Activated naive CD8-positive, alpha-beta T cell treated with anti-CD3 and anti-CD28 coated beads for 36 hours (primary cell): ENCODE data around the gene KLRC2. TPM values are rescaled to one million over a fixed set of nuclear protein-coding genes. Genes with fewer than 3 reads are reported as not detected.
"Not testable (repeated sequence)": the region's sequence is repeated elsewhere in the genome, so short reads cannot be mapped to it uniquely, and the experiment has no call there.

Experiments
- DNase-seq: peaks from one replicate; pipeline ENCODE4 v3.0.0; 2021
- H3K27ac Mint-ChIP-seq: one replicate; pipeline ENCODE4 v1.8.0; 2022; ENCODE audit warnings: mild to moderate bottlenecking, moderate library complexity, mixed read lengths
- H3K27me3 Mint-ChIP-seq: one replicate; pipeline ENCODE4 v1.8.0; 2022; ENCODE audit warnings: mild to moderate bottlenecking, mixed read lengths
- H3K36me3 Mint-ChIP-seq: one replicate; pipeline ENCODE4 v1.8.0; 2021; ENCODE audit warnings: mild to moderate bottlenecking, mixed read lengths
- H3K4me1 Mint-ChIP-seq: one replicate; pipeline ENCODE4 v1.8.0; 2021; ENCODE audit warnings: mixed read lengths
- H3K4me3 Mint-ChIP-seq: one replicate; pipeline ENCODE4 v1.8.0; 2022; ENCODE audit warnings: mild to moderate bottlenecking, moderate library complexity, mixed read lengths
- H3K9me3 Mint-ChIP-seq: one replicate; pipeline ENCODE4 v1.8.0; 2022; ENCODE audit warnings: mixed read lengths
- total RNA-seq, 2 experiments: library from RNA; stranded (reverse); gene quantifications; one replicate each; pipeline ENCODE4 v1.2.3, GENCODE V29; 2021

KLRC2 gene
- total RNA-seq, 2 experiments from 2014 or later = 0.82 TPM; not detected in 1

GRCh38 chr12:10393291-10393690 lies 42.5 kb downstream of the KLRC2 start:
- Mint-ChIP-seq H3K4me1 (peaks cover 67% of the 10 kb centered on the region), H3K9me3 (no peaks in the 10 kb centered on the region), H3K27me3 (no peaks in the 10 kb centered on the region), H3K27ac (peak overlapping the region; percentile 96), H3K4me3 (peak overlapping the region; percentile 50), H3K36me3 (peaks cover 12% of the 10 kb centered on the region)
- DNase-seq = no peak

DNA sequence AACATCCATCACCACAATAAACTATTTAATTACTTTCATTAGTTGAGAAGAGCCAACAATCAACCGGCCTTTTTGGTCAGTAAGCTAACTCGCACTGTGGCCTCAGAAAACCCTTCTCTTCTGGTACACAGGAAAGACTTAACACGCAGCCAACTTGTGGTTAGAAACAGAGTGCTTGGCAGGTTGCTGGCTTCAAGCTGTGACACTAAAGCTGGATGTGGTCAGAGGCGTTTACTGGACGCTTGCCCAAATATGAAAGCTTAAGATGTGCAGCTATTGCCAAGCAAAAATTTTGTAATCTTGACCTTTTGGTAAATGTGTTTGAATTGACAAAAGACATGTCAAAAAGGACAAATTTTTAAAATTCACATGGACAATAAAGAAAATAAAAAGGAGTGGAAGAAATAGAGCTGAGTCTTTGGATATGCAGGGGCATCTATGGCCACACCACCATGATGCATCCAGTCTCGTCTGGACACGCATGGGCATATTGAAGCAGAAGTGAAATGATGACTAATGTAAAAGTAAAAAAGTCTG lies 43.3 kb downstream of the KLRC2 start:
- Mint-ChIP-seq H3K27ac (peak overlapping the region; percentile 96), H3K36me3 (peaks cover 16% of the 10 kb centered on the region), H3K4me3 (peak overlapping the region; percentile 72), H3K9me3 (no peaks in the 10 kb centered on the region), H3K4me1 (peaks cover 60% of the 10 kb centered on the region), H3K27me3 (no peaks in the 10 kb centered on the region)
- DNase-seq = peak; percentile 50

GRCh38 chr12:10390991-10391390 lies 44.8 kb downstream of the KLRC2 start:
- H3K27ac Mint-ChIP-seq = peak overlapping the region; percentile 81
- peak overlapping the region; percentile 42 for H3K4me3 Mint-ChIP-seq
- H3K9me3 Mint-ChIP-seq, H3K27me3 Mint-ChIP-seq, DNase-seq: not testable (repeated sequence)
- peaks cover 60% of the 10 kb centered on the region for H3K4me1 Mint-ChIP-seq
- H3K36me3 Mint-ChIP-seq = peaks cover 24% of the 10 kb centered on the region

GRCh38 chr12:10389904-10390303 lies 45.9 kb downstream of the KLRC2 start, which contains the start of gene KLRK1:
KLRK1 (minus strand) TSS chr12:10390041; CDS start chr12:10388810, 1,231 bp downstream.
- no peak for DNase-seq
- no peaks in the 10 kb centered on the region for H3K9me3 Mint-ChIP-seq
- peak within 1 kb of the TSS; percentile 96 for H3K27ac Mint-ChIP-seq
- no peaks in the 10 kb centered on the region for H3K27me3 Mint-ChIP-seq
- H3K4me1 Mint-ChIP-seq = peaks cover 60% of the 10 kb centered on the region
- peaks cover 33% of the 10 kb centered on the region for H3K36me3 Mint-ChIP-seq
- peak within 1 kb of the TSS; percentile 88 for H3K4me3 Mint-ChIP-seq

GRCh38 chr12:10388624-10389413 lies 47.0 kb downstream of the KLRC2 start:
- Mint-ChIP-seq H3K9me3 (peaks cover 5% of the 10 kb centered on the region), H3K36me3 (peaks cover 44% of the 10 kb centered on the region), H3K4me1 (peaks cover 59% of the 10 kb centered on the region), H3K4me3 (peak overlapping the region; percentile 88), H3K27ac (peak overlapping the region; percentile 96), H3K27me3 (no peaks in the 10 kb centered on the region)
- DNase-seq = no peak

- Mint-ChIP-seq H3K4me3 (peak overlapping the region; percentile 88), H3K4me1 (peaks cover 57% of the 10 kb centered on the region), H3K36me3 (peaks cover 54% of the 10 kb centered on the region), H3K27ac (peak overlapping the region; percentile 96)
- H3K27me3 Mint-ChIP-seq, DNase-seq, H3K9me3 Mint-ChIP-seq: not testable (repeated sequence)
These were observed 48.3 kb downstream of the KLRC2 start for GRCh38 chr12:10387498-10387897.

DNA sequence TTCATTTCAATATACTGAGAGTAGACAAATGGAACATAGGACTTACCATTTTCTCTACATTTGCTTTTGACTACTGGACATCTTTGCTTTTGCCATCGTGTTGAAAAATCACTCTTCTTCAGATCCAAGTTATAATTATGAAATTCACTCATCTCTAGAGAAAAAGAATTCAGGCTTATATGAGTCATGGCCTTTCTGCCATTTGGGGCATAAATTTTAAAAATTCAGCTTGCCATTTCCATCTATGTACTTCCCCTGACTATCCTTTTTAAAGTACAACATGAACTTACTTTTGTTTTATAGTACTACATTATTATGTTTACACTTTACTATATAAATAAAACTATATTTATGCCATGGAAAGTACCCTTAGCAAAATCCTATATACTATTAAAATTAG lies 49.0 kb downstream of the KLRC2 start:
- Mint-ChIP-seq H3K36me3 (peaks cover 60% of the 10 kb centered on the region), H3K4me1 (peaks cover 56% of the 10 kb centered on the region), H3K27ac (peak overlapping the region; percentile 96), H3K4me3 (peak overlapping the region; percentile 88), H3K27me3 (no peaks in the 10 kb centered on the region), H3K9me3 (peaks cover 5% of the 10 kb centered on the region)
- DNase-seq = no peak

- H3K4me3 Mint-ChIP-seq = peak overlapping the region; percentile 88
- peaks cover 77% of the 10 kb centered on the region for H3K36me3 Mint-ChIP-seq
- peak overlapping the region; percentile 90 for H3K27ac Mint-ChIP-seq
- H3K4me1 Mint-ChIP-seq = peaks cover 62% of the 10 kb centered on the region
- H3K9me3 Mint-ChIP-seq = peaks cover 6% of the 10 kb centered on the region
- no peaks in the 10 kb centered on the region for H3K27me3 Mint-ChIP-seq
- DNase-seq = no peak
These were observed 50.6 kb downstream of the KLRC2 start for GRCh38 chr12:10385166-10385613.

GRCh38 chr12:10384191-10384590 lies 51.6 kb downstream of the KLRC2 start:
- Mint-ChIP-seq H3K4me3 (peak overlapping the region; percentile 88), H3K9me3 (peaks cover 6% of the 10 kb centered on the region), H3K36me3 (peaks cover 79% of the 10 kb centered on the region), H3K27me3 (no peaks in the 10 kb centered on the region), H3K4me1 (peaks cover 64% of the 10 kb centered on the region), H3K27ac (peak overlapping the region; percentile 90)
- no peak for DNase-seq

GRCh38 chr12:10381928-10382628 lies 53.7 kb downstream of the KLRC2 start:
- peaks cover 77% of the 10 kb centered on the region for H3K4me1 Mint-ChIP-seq
- H3K4me3 Mint-ChIP-seq = peak overlapping the region; percentile 88
- no peak for DNase-seq
- peaks cover 83% of the 10 kb centered on the region for H3K36me3 Mint-ChIP-seq
- H3K27me3 Mint-ChIP-seq = no peaks in the 10 kb centered on the region
- peak overlapping the region; percentile 96 for H3K27ac Mint-ChIP-seq
- H3K9me3 Mint-ChIP-seq = peaks cover 6% of the 10 kb centered on the region

Other genes with a start within 250 kb of the KLRC2 start
- gene GABARAPL1, start 223.1 kb downstream of the KLRC2 start, total RNA-seq = 1 to 10 TPM; 6.0 to 7.2 TPM
- 1 to 10 TPM; 2.0 to 2.6 TPM for gene KLRD1, start 128.1 kb downstream of the KLRC2 start, total RNA-seq
- 100 to 1,000 TPM; 112 to 114 TPM for gene KLRK1, start 46.0 kb downstream of the KLRC2 start, total RNA-seq
- gene KLRC4, start 26.3 kb downstream of the KLRC2 start, total RNA-seq = 1 to 10 TPM; 2.4 TPM
- 1 to 10 TPM in 1 of 2 experiments, under 1 TPM in 1; 0.64 to 1.1 TPM for gene KLRC3, start 15.4 kb downstream of the KLRC2 start, total RNA-seq
- under 1 TPM; 0.52 to 0.60 TPM for gene KLRC1, start 17.4 kb upstream of the KLRC2 start, total RNA-seq
- 1 to 10 TPM; 2.4 to 2.6 TPM for gene EIF2S3B, start 69.9 kb upstream of the KLRC2 start, total RNA-seq
- 100 to 1,000 TPM; 121 to 125 TPM for gene MAGOHB, start 177.6 kb upstream of the KLRC2 start, total RNA-seq
- under 1 TPM; 0.46 to 0.56 TPM for gene STYK1, start 238.0 kb upstream of the KLRC2 start, total RNA-seq